HG03439 (cell line): Measurements from ENCODE around the gene SYNE2.
"Not testable (repeated sequence)": the region's sequence is repeated elsewhere in the genome, so short reads cannot be mapped to it uniquely, and the experiment has no call there.

ENCODE experiments used
- ATAC-seq: cut with Tn5 transposase; IDR thresholded peaks from one replicate; pipeline ENCODE4 v1.9.1; 2021; ENCODE audit warnings: mild to moderate bottlenecking, moderate library complexity; ENCODE audit not compliant: unreplicated experiment

The SYNE2 gene

GRCh38 chr14:64186231-64187129 lies 333.7 kb downstream of the SYNE2 start:
- no peak for ATAC-seq

- ATAC-seq: no peak
Measured at GRCh38 chr14:64187331-64187730, 334.5 kb downstream of the SYNE2 start.

GRCh38 chr14:64190974-64191502 lies 338.2 kb downstream of the SYNE2 start:
- ATAC-seq: no peak

- ATAC-seq: no peak
Measured at GRCh38 chr14:64191756-64192155, 339.0 kb downstream of the SYNE2 start.

GRCh38 chr14:64193821-64194220 lies 341.0 kb downstream of the SYNE2 start:
- no peak for ATAC-seq

- no peak for ATAC-seq
Measured at GRCh38 chr14:64194404-64194803, 341.6 kb downstream of the SYNE2 start.

GRCh38 chr14:64195199-64195598 lies 342.4 kb downstream of the SYNE2 start:
- no peak for ATAC-seq

- ATAC-seq: no peak
Measured at GRCh38 chr14:64196056-64196455, 343.3 kb downstream of the SYNE2 start.

GRCh38 chr14:64196814-64197411 lies 344.1 kb downstream of the SYNE2 start:
- ATAC-seq: no peak

GRCh38 chr14:64197996-64198395 lies 345.2 kb downstream of the SYNE2 start:
- no peak for ATAC-seq

- ATAC-seq: no peak
Measured at GRCh38 chr14:64198486-64198885, 345.7 kb downstream of the SYNE2 start.

GRCh38 chr14:64200170-64200569 lies 347.4 kb downstream of the SYNE2 start:
- ATAC-seq: no peak

- ATAC-seq: no peak
Measured at GRCh38 chr14:64201296-64201695, 348.5 kb downstream of the SYNE2 start.

GRCh38 chr14:64201921-64202545 lies 349.2 kb downstream of the SYNE2 start:
- ATAC-seq: no peak

- no peak for ATAC-seq
Measured at GRCh38 chr14:64202716-64203115, 349.9 kb downstream of the SYNE2 start.

GRCh38 chr14:64203366-64204006 lies 350.7 kb downstream of the SYNE2 start:
- ATAC-seq: no peak

GRCh38 chr14:64208261-64208660 lies 355.5 kb downstream of the SYNE2 start:
- ATAC-seq: no peak

GRCh38 chr14:64208981-64209380 lies 356.2 kb downstream of the SYNE2 start:
- ATAC-seq: no peak

GRCh38 chr14:64209444-64210131 lies 356.8 kb downstream of the SYNE2 start:
- no peak for ATAC-seq

- no peak for ATAC-seq
Measured at GRCh38 chr14:64210216-64210615, 357.4 kb downstream of the SYNE2 start.

- ATAC-seq: not testable (repeated sequence)
Measured at GRCh38 chr14:64210912-64211311, 358.1 kb downstream of the SYNE2 start.
